Measurements from ENCODE around the gene KRTAP9-7. TPM values are rescaled to one million over a fixed set of nuclear protein-coding genes. Genes with fewer than 3 reads are reported as not detected.

Gene KRTAP9-7
- total and polyA plus RNA-seq, 2 experiments from 2014 or later, result not detected

GRCh38 chr17:41307647-41308046 is 32.1 kb downstream of the KRTAP9-7 start:
- no peak for DNase-seq (ENCODE audit: low spot score)
- no peak for TF ChIP-seq ZNF331 (CRISPR knock-in tag; IDR thresholded peaks at IDR 0.05; ENCODE audit: low read depth)
- no peak overlapping the region for H3K27ac ChIP-seq (ENCODE audit: low read depth)
- H2AFZ ChIP-seq, result no peak overlapping the region
- no peak for ATAC-seq
- H4K20me1 ChIP-seq (replicated peaks; ENCODE audit: insufficient read depth), result no peaks in the 10 kb centered on the region
- H3K4me2 ChIP-seq, result no peak overlapping the region
- H3K36me3 ChIP-seq (ENCODE audit: insufficient read depth), result no peaks in the 10 kb centered on the region
- H3K4me1 ChIP-seq (ENCODE audit: insufficient read depth), result no peaks in the 10 kb centered on the region
- Mint-ChIP-seq H3K27me3 (ENCODE audit: insufficient read depth, low read depth, poor library complexity) (peaks cover 6% of the 10 kb centered on the region), H3K36me3 (ENCODE audit: low read depth) (no peaks in the 10 kb centered on the region), H3K4me3 (no peak overlapping the region), H3K9me3 (peaks cover 2% of the 10 kb centered on the region; the same call in 1 of the 3 replicates), H3K4me1 (no peaks in the 10 kb centered on the region; the same call in 2 of the 3 replicates), H3K27ac (no peak overlapping the region)
- no peaks in the 10 kb centered on the region for H3K27me3 ChIP-seq (ENCODE audit: insufficient read depth)
- no peaks in the 10 kb centered on the region for H3K79me2 ChIP-seq (replicated peaks; ENCODE audit: insufficient read depth)
- no peaks in the 10 kb centered on the region for H3K9me2 ChIP-seq (ENCODE audit: insufficient read depth)
- no peaks in the 10 kb centered on the region for H3F3A ChIP-seq (replicated peaks; ENCODE audit: low read depth)
- H3K4me3 ChIP-seq, result no peak overlapping the region

DNA sequence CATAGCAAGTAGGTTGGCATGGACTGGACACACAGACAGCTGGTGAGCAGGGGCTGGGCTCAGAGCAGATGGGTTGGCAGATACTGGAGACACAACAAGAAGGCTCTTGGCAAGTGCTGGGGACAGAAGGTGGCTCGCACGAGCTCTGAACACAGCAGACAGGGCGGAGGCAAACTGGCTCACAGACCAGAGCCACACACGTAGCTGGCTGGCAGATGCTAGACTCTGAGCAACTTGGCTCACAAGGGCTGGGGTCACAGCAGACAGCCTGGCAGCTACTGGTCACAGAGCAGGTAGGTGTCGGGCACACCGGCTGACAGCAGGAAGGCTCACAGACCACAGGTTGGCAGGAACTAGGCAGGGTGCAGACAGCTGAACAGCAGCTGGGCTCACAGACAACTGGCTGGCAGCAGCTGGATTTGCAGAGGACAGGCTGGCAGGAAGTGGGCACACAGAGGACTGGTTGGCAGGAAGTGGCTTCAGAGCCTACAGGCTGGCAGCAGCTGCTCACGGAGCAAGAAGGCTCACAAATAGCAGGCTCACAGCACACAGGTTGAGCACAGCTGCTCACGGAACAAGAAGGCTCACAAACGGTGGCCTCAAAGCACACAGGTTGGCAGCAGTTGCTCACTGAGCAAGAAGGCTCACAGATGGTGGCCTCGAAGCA is 32.9 kb downstream of the KRTAP9-7 start:
- H3K79me2 ChIP-seq (replicated peaks; ENCODE audit: insufficient read depth), result no peaks in the 10 kb centered on the region
- H3K36me3 ChIP-seq (ENCODE audit: insufficient read depth), result no peaks in the 10 kb centered on the region
- no peak overlapping the region for H3K4me3 Mint-ChIP-seq
- no peaks in the 10 kb centered on the region for H3K36me3 Mint-ChIP-seq (ENCODE audit: low read depth)
- no peak overlapping the region for H3K27ac ChIP-seq (ENCODE audit: low read depth)
- H3K9me2 ChIP-seq (ENCODE audit: insufficient read depth), result no peaks in the 10 kb centered on the region
- no peak overlapping the region for H3K4me3 ChIP-seq
- no peaks in the 10 kb centered on the region for H3F3A ChIP-seq (replicated peaks; ENCODE audit: low read depth)
- no peaks in the 10 kb centered on the region for H4K20me1 ChIP-seq (replicated peaks; ENCODE audit: insufficient read depth)
- peaks cover 2% of the 10 kb centered on the region; the same call in 1 of the 3 replicates for H3K9me3 Mint-ChIP-seq
- H3K27me3 ChIP-seq (ENCODE audit: insufficient read depth), result no peaks in the 10 kb centered on the region
- ATAC-seq (no peak), DNase-seq (ENCODE audit: low spot score) (no peak)
- H3K4me2 ChIP-seq, result no peak overlapping the region
- no peaks in the 10 kb centered on the region for H3K4me1 ChIP-seq (ENCODE audit: insufficient read depth)
- no peak overlapping the region for H2AFZ ChIP-seq
- no peaks in the 10 kb centered on the region; the same call in 2 of the 3 replicates for H3K4me1 Mint-ChIP-seq
- peaks cover 6% of the 10 kb centered on the region for H3K27me3 Mint-ChIP-seq (ENCODE audit: insufficient read depth, low read depth, poor library complexity)
- no peak overlapping the region for H3K27ac Mint-ChIP-seq
- TF ChIP-seq EZH2phosphoT487 (IDR thresholded peaks at IDR 0.05; ENCODE audit: unreplicated experiment) (no peak), ZNF331 (CRISPR knock-in tag; IDR thresholded peaks at IDR 0.05; ENCODE audit: low read depth) (no peak), ZNF114 (CRISPR knock-in tag; IDR thresholded peaks at IDR 0.05) (no peak), NANOG (IDR thresholded peaks at IDR 0.05; ENCODE audit: borderline replicate concordance) (no peak), EZH2 (IDR thresholded peaks at IDR 0.05; ENCODE audit: low read depth, unreplicated experiment) (no peak), CREB1 (CRISPR knock-in tag; IDR thresholded peaks at IDR 0.05; ENCODE audit: low read depth) (no peak), ZNF462 (CRISPR knock-in tag; IDR thresholded peaks at IDR 0.05) (no peak), STAT1 (IDR thresholded peaks at IDR 0.05; ENCODE audit: unreplicated experiment) (no peak), POLR2AphosphoS5 (IDR thresholded peaks at IDR 0.05; ENCODE audit: low read depth) (no peak)
- TF ChIP-seq, protein P1, sequence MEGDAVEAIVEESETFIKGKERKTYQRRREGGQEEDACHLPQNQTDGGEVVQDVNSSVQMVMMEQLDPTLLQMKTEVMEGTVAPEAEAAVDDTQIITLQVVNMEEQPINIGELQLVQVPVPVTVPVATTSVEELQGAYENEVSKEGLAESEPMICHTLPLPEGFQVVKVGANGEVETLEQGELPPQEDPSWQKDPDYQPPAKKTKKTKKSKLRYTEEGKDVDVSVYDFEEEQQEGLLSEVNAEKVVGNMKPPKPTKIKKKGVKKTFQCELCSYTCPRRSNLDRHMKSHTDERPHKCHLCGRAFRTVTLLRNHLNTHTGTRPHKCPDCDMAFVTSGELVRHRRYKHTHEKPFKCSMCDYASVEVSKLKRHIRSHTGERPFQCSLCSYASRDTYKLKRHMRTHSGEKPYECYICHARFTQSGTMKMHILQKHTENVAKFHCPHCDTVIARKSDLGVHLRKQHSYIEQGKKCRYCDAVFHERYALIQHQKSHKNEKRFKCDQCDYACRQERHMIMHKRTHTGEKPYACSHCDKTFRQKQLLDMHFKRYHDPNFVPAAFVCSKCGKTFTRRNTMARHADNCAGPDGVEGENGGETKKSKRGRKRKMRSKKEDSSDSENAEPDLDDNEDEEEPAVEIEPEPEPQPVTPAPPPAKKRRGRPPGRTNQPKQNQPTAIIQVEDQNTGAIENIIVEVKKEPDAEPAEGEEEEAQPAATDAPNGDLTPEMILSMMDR (conservative IDR thresholded peaks at IDR 0.05; ENCODE audit: low read depth in 2 of 2), result no peak
- TF ChIP-seq, protein P2, sequence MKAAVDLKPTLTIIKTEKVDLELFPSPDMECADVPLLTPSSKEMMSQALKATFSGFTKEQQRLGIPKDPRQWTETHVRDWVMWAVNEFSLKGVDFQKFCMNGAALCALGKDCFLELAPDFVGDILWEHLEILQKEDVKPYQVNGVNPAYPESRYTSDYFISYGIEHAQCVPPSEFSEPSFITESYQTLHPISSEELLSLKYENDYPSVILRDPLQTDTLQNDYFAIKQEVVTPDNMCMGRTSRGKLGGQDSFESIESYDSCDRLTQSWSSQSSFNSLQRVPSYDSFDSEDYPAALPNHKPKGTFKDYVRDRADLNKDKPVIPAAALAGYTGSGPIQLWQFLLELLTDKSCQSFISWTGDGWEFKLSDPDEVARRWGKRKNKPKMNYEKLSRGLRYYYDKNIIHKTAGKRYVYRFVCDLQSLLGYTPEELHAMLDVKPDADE (IDR thresholded peaks at IDR 0.05), result no peak

All from GM23338 (cell line).